CD4-positive, alpha-beta memory T cell (primary cell): ENCODE results near the gene CAPG. TPM values are rescaled to one million over a fixed set of nuclear protein-coding genes. Genes with fewer than 3 reads are reported as not detected.

ENCODE experiments used
- CTCF ChIA-PET: fragments of 350-600 bp; sonication (Branson Sonifier 250); formaldehyde crosslinking; loops from one replicate; lab custom pipeline; 2021; ENCODE audit warnings: inconsistent platforms; ENCODE audit not compliant: partially characterized antibody; lab: Charles Lee
- POLR2A ChIA-PET: fragments of 350-600 bp; sonication (Branson Sonifier 250); formaldehyde crosslinking; loops from one replicate; lab custom pipeline; 2021; ENCODE audit not compliant: partially characterized antibody; lab: Charles Lee
- DNase-seq, 5 donors: peaks; one replicate each; pipeline versions ENCODE4 v3.0.0 to v3.0.0-alpha.2; 2020 to 2022; ENCODE audit warnings: mixed read lengths in 1 of 5
- H3K27ac ChIP-seq: one replicate; pipeline ENCODE4 v1.7.0; 2013; ENCODE audit warnings: low read depth, low read length
- H3K27me3 ChIP-seq: 2 replicates; pipeline ENCODE4 v1.7.0; 2013; ENCODE audit warnings: mild to moderate bottlenecking, low read length, moderate library complexity; ENCODE audit not compliant: insufficient read depth
- H3K36me3 ChIP-seq: 2 replicates; pipeline ENCODE4 v1.7.0; 2013; ENCODE audit warnings: mild to moderate bottlenecking, low read length, moderate library complexity; ENCODE audit not compliant: insufficient read depth
- H3K4me1 ChIP-seq: 2 replicates; pipeline ENCODE4 v1.7.0; 2013; ENCODE audit warnings: mild to moderate bottlenecking, low read length, moderate library complexity; ENCODE audit not compliant: insufficient read depth
- H3K4me3 ChIP-seq, 2 donors: one replicate each; pipeline ENCODE4 v1.7.0; 2013; ENCODE audit warnings: low read length in 2 of 2, mild to moderate bottlenecking in 1 of 2
- H3K9me3 ChIP-seq, 2 donors: one replicate each; pipeline ENCODE4 v1.7.0; 2013; ENCODE audit warnings: low read length in 2 of 2, control low read depth in 1 of 2; ENCODE audit not compliant: control insufficient read depth in 1 of 2
- H3K27ac Mint-ChIP-seq, 7 donors: one replicate each; pipeline ENCODE4 v1.8.0; 2020 to 2021; ENCODE audit warnings: mixed read lengths in 7 of 7, mild to moderate bottlenecking in 6 of 7, inconsistent platforms in 3 of 7, moderate library complexity in 3 of 7
- H3K27me3 Mint-ChIP-seq, 2 donors: one replicate each; pipeline ENCODE4 v1.8.0; 2020 to 2021; ENCODE audit warnings: mixed read lengths in 2 of 2
- H3K36me3 Mint-ChIP-seq, 2 donors: one replicate each; pipeline ENCODE4 v1.8.0; 2020 to 2021; ENCODE audit warnings: mixed read lengths in 2 of 2, inconsistent platforms in 1 of 2, mild to moderate bottlenecking in 1 of 2
- H3K4me1 Mint-ChIP-seq, 4 donors: one replicate each; pipeline ENCODE4 v1.8.0; 2020 to 2021; ENCODE audit warnings: mixed read lengths in 4 of 4, mild to moderate bottlenecking in 1 of 4
- H3K4me3 Mint-ChIP-seq, 8 donors: one replicate each; pipeline ENCODE4 v1.8.0; 2020 to 2021; ENCODE audit warnings: mixed read lengths in 8 of 8, mild to moderate bottlenecking in 7 of 8, moderate library complexity in 6 of 8, inconsistent platforms in 3 of 8
- H3K9me3 Mint-ChIP-seq, 8 donors: one replicate each; pipeline ENCODE4 v1.8.0; 2020 to 2021; ENCODE audit warnings: mixed read lengths in 8 of 8, mild to moderate bottlenecking in 5 of 8, inconsistent platforms in 3 of 8, moderate library complexity in 1 of 8
- intact Hi-C: fragments of 100-400 bp; cut with micrococcal nuclease; formaldehyde crosslinking; loops from one replicate; pipeline ENCODE4 v1.15.1; 2023
- polyA plus RNA-seq, 2 donors: library from polyadenylated mRNA; unstranded; fragments of 300-500 nt; fragmentation: Illumina TruSeq; gene quantifications; one replicate each; pipeline ENCODE4 v1.2.3, GENCODE V29; 2021
- total RNA-seq, 2 experiments: library from RNA; stranded (reverse); gene quantifications; one replicate each; pipeline ENCODE4 v1.2.3, GENCODE V29; 2021

Gene CAPG
- total and polyA plus RNA-seq, 4 experiments from 2014 or later: 25.6 to 136 (median 75.6) TPM

DNA sequence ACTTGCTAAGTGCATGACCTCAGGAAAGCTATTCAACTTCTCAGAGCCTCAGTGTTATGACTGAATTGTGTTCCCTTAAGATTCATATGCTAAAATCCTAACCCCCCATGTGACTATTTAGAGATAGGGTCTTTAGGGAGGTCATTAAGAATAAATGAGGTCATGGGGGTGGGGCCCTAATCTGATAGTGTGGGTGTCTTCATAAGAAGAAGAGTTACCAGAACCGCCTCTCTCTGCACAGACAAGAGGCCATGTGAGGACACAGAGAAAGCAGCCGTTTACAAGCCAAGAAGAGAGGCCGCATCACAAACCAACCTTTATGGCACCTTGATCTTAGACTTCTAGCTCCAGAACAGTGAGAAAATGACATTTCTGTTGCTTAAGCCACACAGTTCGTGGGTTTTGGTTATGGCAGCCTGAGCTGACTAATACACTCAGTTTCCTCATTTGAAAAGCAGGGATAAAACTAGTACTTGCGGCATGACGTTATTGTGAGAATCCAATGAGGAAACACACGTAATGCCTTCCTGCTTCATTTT lies 18.2 kb upstream of the CAPG start:
- Histone ChIP-seq H3K9me3 (no peaks in the 10 kb centered on the region), H3K27ac (no peak overlapping the region), H3K36me3 (no peaks in the 10 kb centered on the region), H3K4me1 (no peaks in the 10 kb centered on the region), H3K27me3 (no peaks in the 10 kb centered on the region), H3K4me3 (no peak overlapping the region)
- ChIA-PET CTCF (interaction anchor here (1.2 to 3.2 kb wide), 4 partner anchors 120 to 209 kb away, joined by 3 to 19 read pairs (median 4); no protein-coding TSS in a partner anchor), POLR2A (interaction anchor here (0.6 to 2.5 kb wide), 2 partner anchors 10 to 121 kb away, joined by 3 to 15 read pairs; no protein-coding TSS in a partner anchor)
- intact Hi-C loops: no loop called here
- no peaks in the 10 kb centered on the region for H3K4me1 Mint-ChIP-seq
- no peaks in the 10 kb centered on the region for H3K27me3 Mint-ChIP-seq
- H3K4me3 Mint-ChIP-seq: no peak overlapping the region
- H3K9me3 Mint-ChIP-seq: no peaks in the 10 kb centered on the region
- DNase-seq: no peak
- H3K27ac Mint-ChIP-seq: no peak overlapping the region
- H3K36me3 Mint-ChIP-seq: no peaks in the 10 kb centered on the region

- ChIA-PET POLR2A (interaction anchor here (2.5 kb wide), 1 partner anchor 11 kb away, joined by 15 read pairs; no protein-coding TSS in a partner anchor), CTCF (interaction anchor here (1.2 to 3.2 kb wide), 3 partner anchors 121 to 210 kb away, joined by 4 to 19 read pairs (median 4); no protein-coding TSS in a partner anchor)
- DNase-seq: no peak
- no peak overlapping the region for H3K4me3 ChIP-seq
- H3K27me3 Mint-ChIP-seq: no peaks in the 10 kb centered on the region
- no peaks in the 10 kb centered on the region for H3K4me1 ChIP-seq
- H3K27ac Mint-ChIP-seq: peak overlapping the region in 1 of 7 donors; percentile 55
- H3K9me3 ChIP-seq: no peaks in the 10 kb centered on the region
- H3K9me3 Mint-ChIP-seq: no peaks in the 10 kb centered on the region
- H3K36me3 ChIP-seq: no peaks in the 10 kb centered on the region
- intact Hi-C loops: no loop called here
- H3K4me3 Mint-ChIP-seq: no peak overlapping the region
- no peaks in the 10 kb centered on the region for H3K36me3 Mint-ChIP-seq
- H3K27ac ChIP-seq: no peak overlapping the region
- no peaks in the 10 kb centered on the region for H3K4me1 Mint-ChIP-seq
- H3K27me3 ChIP-seq: no peaks in the 10 kb centered on the region
Measured at GRCh38 chr2:85427300-85427835, 17.2 kb upstream of the CAPG start.

DNA sequence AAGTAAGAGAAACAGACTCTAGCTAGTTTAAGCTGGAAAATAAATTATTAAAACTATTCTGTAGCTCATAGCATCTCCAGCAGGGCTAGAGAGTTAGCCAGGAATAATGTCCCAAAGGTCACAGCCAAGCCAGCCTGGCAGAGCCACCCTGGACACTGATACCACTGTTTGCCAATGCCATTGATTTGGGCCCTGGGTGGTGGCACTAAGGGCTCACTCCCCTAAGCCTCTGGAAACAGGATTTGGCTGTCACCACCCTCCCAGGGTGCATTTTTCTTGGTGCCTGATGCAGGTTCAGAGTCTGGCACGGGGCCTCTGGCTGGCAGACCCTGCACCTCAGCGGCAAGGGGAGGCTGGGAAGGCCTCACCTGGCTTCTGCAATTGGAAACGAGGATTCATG lies 15.4 kb upstream of the CAPG start:
- POLR2A ChIA-PET: no interaction called here
- H3K36me3 ChIP-seq: no peaks in the 10 kb centered on the region
- no peak overlapping the region for H3K27ac Mint-ChIP-seq
- H3K9me3 Mint-ChIP-seq: no peaks in the 10 kb centered on the region
- H3K9me3 ChIP-seq: no peaks in the 10 kb centered on the region
- no peaks in the 10 kb centered on the region for H3K27me3 Mint-ChIP-seq
- no peak overlapping the region for H3K4me3 ChIP-seq
- H3K27ac ChIP-seq: no peak overlapping the region
- peaks cover 5% of the 10 kb centered on the region for H3K4me1 ChIP-seq
- no peak overlapping the region for H3K4me3 Mint-ChIP-seq
- CTCF ChIA-PET: interaction anchor here (8.1 kb wide), 1 partner anchor 128 kb away, joined by 378 read pairs; no protein-coding TSS in a partner anchor
- no peaks in the 10 kb centered on the region for H3K36me3 Mint-ChIP-seq
- intact Hi-C loops: no loop called here
- no peak for DNase-seq
- peaks cover 2 to 4% (median 4%) of the 10 kb centered on the region in 4 donors for H3K4me1 Mint-ChIP-seq
- no peaks in the 10 kb centered on the region for H3K27me3 ChIP-seq

GRCh38 chr2:85423525-85423924 lies 13.4 kb upstream of the CAPG start:
- Mint-ChIP-seq H3K27ac (peak overlapping the region in 1 of 7 donors; percentile 41), H3K9me3 (no peaks in the 10 kb centered on the region), H3K4me3 (no peak overlapping the region), H3K4me1 (peaks cover 12 to 20% (median 16%) of the 10 kb centered on the region in 4 donors), H3K36me3 (no peaks in the 10 kb centered on the region), H3K27me3 (no peaks in the 10 kb centered on the region)
- Histone ChIP-seq H3K4me3 (no peak overlapping the region), H3K27ac (no peak overlapping the region), H3K4me1 (peaks cover 23% of the 10 kb centered on the region), H3K27me3 (no peaks in the 10 kb centered on the region), H3K9me3 (no peaks in the 10 kb centered on the region), H3K36me3 (no peaks in the 10 kb centered on the region)
- DNase-seq: no peak
- POLR2A ChIA-PET: interaction anchor here (1.1 to 1.4 kb wide), 4 partner anchors 14 to 117 kb away, joined by 3 to 6 read pairs (median 4); partner anchors contain the start of gene MAT2A
- CTCF ChIA-PET: interaction anchor here (1.1 to 8.1 kb wide), 2 partner anchors 14 to 130 kb away, joined by 3 to 378 read pairs; no protein-coding TSS in a partner anchor
- intact Hi-C loops: no loop called here

- H3K4me3 Mint-ChIP-seq: peak overlapping the region in 2 of 8 donors; percentile 35 to 57
- no peaks in the 10 kb centered on the region for H3K9me3 ChIP-seq
- POLR2A ChIA-PET: interaction anchor here (1.4 to 4.5 kb wide), 3 partner anchors 15 to 129 kb away, joined by 3 to 99 read pairs (median 92); partner anchors contain the start of gene MAT2A
- no peaks in the 10 kb centered on the region for H3K9me3 Mint-ChIP-seq
- H3K4me1 ChIP-seq: peaks cover 28% of the 10 kb centered on the region
- DNase-seq: no peak
- H3K27me3 Mint-ChIP-seq: no peaks in the 10 kb centered on the region
- peak overlapping the region in 5 of 7 donors; percentile 7 to 83 (median 70) for H3K27ac Mint-ChIP-seq
- H3K4me3 ChIP-seq: no peak overlapping the region
- H3K36me3 Mint-ChIP-seq: peaks cover 0 to 1% of the 10 kb centered on the region in 2 donors
- H3K4me1 Mint-ChIP-seq: peaks cover 12 to 29% (median 19%) of the 10 kb centered on the region in 4 donors
- H3K27ac ChIP-seq: no peak overlapping the region
- no peaks in the 10 kb centered on the region for H3K27me3 ChIP-seq
- intact Hi-C loops: no loop called here
- CTCF ChIA-PET: interaction anchor here (1.2 to 8.1 kb wide), 11 partner anchors 15 to 285 kb away, joined by 3 to 378 read pairs (median 14); partner anchors contain the start of gene MAT2A
- no peaks in the 10 kb centered on the region for H3K36me3 ChIP-seq
Measured at GRCh38 chr2:85422072-85422457, 11.9 kb upstream of the CAPG start.

DNA sequence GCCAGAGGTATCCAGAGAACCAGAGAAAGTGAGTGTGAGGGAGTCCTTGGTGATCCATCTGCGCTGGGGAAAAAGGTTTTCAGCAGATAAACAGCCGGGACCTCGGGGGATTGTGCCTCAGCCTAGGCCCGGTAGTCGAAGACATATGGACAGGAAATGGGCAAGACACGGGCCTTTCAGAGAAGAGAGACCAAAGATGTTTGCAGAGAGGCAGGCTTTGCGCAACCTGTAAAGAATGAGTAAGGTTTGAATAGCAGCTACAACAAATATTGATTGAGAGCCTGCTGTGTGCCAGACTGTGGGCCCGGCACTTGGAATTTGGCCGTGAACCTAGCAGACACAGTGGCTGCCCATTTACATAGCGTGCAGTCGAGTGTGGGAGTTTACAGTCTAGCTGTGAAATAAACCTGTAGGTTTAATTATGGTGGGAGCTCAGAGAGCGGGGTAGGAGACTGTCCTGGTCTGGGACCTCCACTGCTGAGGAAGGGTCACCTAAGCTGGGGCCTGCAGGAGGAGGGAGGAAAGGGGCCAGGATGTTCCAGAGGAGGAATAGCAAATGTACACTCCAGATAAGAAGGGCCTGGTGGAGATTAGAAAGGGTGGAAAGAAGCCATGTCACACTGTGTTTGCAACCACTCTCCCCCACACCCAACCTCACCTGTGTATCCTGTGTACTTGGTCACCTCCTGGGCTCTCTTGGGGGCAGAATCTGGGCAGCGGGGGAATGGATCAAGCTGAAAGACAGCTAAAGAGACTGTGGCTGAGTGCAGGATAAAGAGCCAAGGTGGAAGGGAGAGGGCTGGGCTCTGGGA lies 11.3 kb upstream of the CAPG start:
- intact Hi-C loops: no loop called here
- no peaks in the 10 kb centered on the region for H3K27me3 Mint-ChIP-seq
- CTCF ChIA-PET: interaction anchor here (0.8 to 8.1 kb wide), 16 partner anchors 8 to 286 kb away, joined by 3 to 378 read pairs (median 6); partner anchors contain the start of gene MAT2A
- Histone ChIP-seq H3K27me3 (no peaks in the 10 kb centered on the region), H3K9me3 (no peaks in the 10 kb centered on the region), H3K4me1 (peaks cover 28% of the 10 kb centered on the region), H3K27ac (no peak overlapping the region), H3K4me3 (no peak overlapping the region), H3K36me3 (no peaks in the 10 kb centered on the region)
- DNase-seq: no peak
- POLR2A ChIA-PET: interaction anchor here (3.6 to 5.1 kb wide), 4 partner anchors 16 to 135 kb away, joined by 12 to 99 read pairs (median 66); partner anchors contain the start of gene MAT2A
- peaks cover 12 to 29% (median 19%) of the 10 kb centered on the region in 4 donors for H3K4me1 Mint-ChIP-seq
- peak overlapping the region in 6 of 7 donors; percentile 7 to 83 (median 63) for H3K27ac Mint-ChIP-seq
- no peaks in the 10 kb centered on the region for H3K9me3 Mint-ChIP-seq
- H3K4me3 Mint-ChIP-seq: peak overlapping the region in 2 of 8 donors; percentile 35 to 57
- peaks cover 0 to 1% of the 10 kb centered on the region in 2 donors for H3K36me3 Mint-ChIP-seq
